Transverse colon (tissue), 4 donors: ENCODE results near the gene DHTKD1.
A peak's percentile ranks its signal among the peaks of the same experiment; 100 is the strongest.

Experiments used
- CTCF ChIP-seq, 5 experiments: fragments of 200-600 bp in 3 of 5; fragments of 450-650 bp in 2 of 5; sonication (generic) in 3 of 5; IDR thresholded peaks; 1 replicate in 2 of 5; 2 replicates in 3 of 5; pipeline ENCODE4 v1.5.1; 2016 to 2017; ENCODE audit warnings: antibody characterized with exemption in 5 of 5, inconsistent platforms in 3 of 5, mild to moderate bottlenecking in 2 of 5, moderate library complexity in 1 of 5
- EP300 ChIP-seq: sonication (generic); formaldehyde crosslinking; IDR thresholded peaks from one replicate; pipeline ENCODE4 v1.6.1; 2017; ENCODE audit warnings: antibody characterized with exemption, low read depth
- POLR2AphosphoS5 ChIP-seq, 3 donors: sonication (generic); formaldehyde crosslinking; IDR thresholded peaks; one replicate each; pipeline ENCODE4 v1.6.1; 2016; ENCODE audit warnings: antibody characterized with exemption in 3 of 3

GRCh38 chr10:12068449-12069269 is at the start of gene DHTKD1:
- peak; percentile 46 to 88 (median 52) for TF ChIP-seq CTCF (IDR thresholded peaks at IDR 0.05)
- TF ChIP-seq POLR2AphosphoS5 (IDR thresholded peaks at IDR 0.05) = peak; percentile 69 to 74 (median 70)
- TF ChIP-seq EP300 = no peak
